GM21367 (cell line): ENCODE data around the gene RNF213.
"Not testable (repeated sequence)": the region's sequence is repeated elsewhere in the genome, so short reads cannot be mapped to it uniquely, and the experiment has no call there.

ENCODE experiments used
- ATAC-seq: cut with Tn5 transposase; IDR thresholded peaks from one replicate; pipeline ENCODE4 v1.9.1; 2021; ENCODE audit not compliant: unreplicated experiment

The RNF213 gene

DNA sequence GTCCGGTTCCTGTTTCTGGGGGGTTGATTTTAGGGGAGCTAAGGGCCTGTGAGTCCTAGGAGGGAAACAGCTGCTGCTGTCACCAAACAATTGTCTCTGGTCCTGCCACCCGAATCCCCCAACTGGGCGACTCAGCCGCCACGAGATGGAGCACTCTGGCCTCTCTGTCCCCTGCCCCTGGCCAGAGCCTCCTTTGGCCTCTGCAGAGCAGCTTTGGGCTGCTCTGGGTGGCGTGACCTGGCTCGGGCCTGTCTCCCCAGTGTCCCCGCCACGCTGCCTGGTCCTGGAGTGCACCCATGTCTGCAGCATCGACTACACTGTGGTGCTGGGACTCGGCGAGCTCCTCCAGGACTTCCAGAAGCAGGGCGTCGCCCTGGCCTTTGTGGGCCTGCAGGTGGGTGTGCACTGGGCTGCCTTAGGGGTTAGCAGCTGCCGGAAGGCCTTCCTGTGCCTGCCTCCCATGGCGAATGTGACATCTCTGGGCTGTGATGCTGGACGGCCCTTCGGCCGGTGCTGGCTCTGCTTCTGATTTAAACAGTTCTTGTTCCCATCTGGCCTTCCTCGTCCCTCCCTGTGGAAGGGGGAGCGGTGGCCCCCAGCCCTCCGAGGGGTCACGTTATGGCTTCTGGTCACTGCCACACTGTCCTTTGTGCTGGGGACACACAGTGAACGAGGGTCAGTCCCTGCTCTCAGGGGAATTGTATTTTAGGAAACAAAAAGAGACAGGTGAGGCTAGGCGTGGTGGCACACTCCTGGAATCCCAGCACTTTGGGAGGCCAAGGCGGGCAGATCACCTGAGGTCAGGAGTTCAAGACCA is 11.6 kb upstream of the RNF213 start:
- no peak for ATAC-seq

DNA sequence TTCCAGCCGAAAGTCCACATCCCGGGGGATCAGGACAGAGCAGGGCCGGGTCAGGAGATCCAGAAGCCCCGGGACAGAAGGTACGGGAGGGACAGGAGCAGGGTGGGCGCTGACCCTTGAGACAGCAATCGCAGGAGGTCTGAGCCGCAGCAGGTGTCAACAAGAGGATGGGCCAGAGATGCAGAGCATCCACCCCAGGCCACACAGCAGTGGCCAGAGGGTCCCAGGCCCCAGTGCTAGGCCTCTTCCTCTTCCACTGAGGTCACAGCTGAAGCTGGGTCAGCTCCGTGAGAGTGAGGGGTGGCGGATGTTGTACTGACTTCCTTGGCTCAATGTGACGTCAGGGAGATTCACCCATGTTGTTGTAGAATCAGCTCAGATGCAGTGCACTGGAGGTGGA is 8.7 kb upstream of the RNF213 start:
- ATAC-seq = no peak

DNA sequence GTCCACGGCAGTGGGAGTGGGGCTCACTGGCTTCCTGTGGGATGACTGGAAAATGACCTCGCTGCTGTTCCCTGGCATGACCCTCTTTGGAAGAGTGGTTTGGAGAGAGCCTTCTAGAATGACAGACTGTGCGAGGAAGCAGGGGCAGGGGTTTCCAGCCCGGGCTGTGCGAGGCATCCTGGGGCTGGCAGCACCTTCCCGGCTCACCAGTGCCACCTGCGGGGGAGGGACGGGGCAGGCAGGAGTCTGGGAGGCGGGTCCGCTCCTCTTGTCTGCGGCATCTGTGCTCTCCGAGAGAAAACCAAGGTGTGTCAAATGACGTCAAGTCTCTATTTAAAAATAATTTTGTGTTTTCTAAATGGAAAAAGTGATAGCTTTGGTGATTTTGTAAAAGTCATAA is 7.8 kb upstream of the RNF213 start:
- ATAC-seq = no peak

DNA sequence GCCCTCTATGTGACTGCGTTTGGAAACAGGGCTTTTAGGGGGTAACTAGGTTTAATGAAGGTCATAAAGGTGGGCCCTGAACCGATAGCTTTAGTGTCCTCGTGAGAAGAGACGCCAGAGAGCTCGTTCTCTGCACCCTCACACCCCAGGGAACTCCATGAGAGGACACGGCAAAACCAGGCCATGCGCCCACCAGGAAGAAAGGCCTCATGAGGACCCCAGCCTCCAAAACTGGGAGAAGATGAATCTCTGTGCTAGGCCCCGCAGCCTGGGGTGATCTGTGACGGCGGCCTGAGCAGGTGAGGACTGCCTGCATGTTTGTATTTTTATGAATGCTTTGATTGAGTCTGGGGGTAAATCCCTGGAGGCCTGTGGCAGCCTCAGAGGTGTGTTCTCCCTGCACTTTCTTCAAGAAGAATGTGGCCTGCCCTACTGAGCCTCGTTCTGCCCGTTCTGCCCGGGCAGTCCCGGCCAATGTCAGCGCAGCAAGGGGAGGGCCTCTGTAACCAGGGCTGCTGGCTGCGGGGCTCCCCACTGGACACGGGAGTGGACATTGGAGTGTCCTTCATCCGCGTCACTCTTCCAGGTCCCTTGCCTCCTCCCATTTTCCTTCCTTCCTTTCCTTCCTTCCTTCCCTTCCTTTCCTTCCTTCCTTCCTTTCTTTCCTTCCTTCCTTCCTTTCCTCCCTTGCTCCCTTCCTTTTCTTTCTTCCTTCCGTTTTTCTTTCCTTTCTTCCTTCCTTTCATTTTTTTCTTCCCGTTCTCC is 6.8 kb upstream of the RNF213 start:
- no peak for ATAC-seq

DNA sequence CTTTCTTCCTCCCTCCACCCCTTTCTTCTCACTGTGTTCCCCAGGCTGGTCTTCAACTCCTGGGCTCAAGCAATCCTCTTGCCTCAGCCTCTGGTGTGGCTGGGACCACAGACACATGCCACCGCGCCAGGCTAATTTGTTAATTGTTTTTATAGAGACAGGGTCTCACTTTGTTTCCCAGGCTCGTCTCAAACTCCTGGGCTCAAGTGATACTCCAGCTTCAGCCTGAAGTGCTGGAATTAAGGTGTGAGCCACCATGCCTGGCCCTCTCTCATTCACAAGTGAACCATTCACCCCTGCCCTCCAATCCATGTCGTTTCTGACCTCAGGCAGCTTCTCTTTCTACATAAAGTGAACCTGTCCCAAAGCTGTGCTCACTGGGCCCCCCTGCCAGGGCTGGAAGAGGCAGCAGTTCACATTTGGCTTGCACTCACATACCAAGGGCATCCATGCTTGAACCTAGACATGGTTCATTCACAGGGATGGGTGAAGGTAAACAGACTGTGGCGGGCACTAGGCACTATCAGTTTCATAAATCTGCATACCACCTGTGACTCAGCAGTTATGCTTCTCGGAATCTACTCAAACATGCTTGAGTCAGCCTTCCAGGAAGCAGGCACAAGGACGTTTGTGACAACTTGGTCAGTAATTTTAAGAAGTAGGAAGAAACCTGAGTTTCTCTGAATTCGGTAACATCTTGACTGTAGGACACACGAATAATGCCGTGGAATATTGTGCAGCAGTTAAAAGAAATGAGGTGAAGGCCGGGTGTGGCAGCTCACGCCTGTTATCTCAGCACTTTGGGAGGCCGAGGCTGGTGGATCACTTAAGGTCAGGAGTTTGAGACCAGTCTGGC is 6.0 kb upstream of the RNF213 start:
- ATAC-seq = peak; percentile 54

DNA sequence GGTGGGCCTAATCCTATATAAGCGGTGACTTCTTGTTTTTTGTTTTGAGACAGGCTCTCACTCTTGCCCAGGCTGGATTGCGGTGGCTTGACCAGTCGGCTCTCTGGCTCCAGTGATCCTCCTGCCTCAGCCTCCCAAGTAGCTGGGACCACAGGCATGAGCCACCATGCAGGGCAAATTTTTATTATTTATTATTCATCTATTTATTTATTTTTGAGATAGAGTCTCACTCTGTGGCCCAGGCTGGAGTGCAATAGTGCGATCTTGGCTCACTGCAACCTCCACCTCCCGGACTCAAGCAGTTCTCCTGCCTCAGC is 4.7 kb upstream of the RNF213 start:
- ATAC-seq = no peak

DNA sequence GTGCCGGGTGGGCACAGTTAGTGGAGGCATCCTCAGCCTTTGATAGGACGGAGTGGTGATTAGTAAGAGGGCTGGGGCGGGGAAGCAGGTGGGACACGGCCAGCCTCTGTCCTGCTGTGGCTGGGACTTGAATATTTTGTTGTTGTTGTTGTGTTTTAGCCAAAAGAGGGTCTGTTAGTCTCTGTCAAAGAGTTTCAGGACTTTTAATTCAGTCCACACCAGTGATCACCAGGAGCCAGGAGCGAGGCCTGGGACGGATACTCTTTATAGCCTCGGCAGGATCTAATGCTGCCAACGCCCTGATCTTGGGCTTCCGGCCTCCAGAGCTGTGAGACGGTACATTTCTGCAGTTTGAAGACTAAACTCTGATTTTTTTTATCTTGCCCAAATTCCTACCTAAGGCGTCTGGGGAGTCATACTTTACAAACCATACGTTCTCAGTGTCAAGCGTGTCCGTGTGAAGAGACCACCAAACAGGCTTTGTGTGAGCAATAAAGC is 2.9 kb upstream of the RNF213 start:
- no peak for ATAC-seq

DNA sequence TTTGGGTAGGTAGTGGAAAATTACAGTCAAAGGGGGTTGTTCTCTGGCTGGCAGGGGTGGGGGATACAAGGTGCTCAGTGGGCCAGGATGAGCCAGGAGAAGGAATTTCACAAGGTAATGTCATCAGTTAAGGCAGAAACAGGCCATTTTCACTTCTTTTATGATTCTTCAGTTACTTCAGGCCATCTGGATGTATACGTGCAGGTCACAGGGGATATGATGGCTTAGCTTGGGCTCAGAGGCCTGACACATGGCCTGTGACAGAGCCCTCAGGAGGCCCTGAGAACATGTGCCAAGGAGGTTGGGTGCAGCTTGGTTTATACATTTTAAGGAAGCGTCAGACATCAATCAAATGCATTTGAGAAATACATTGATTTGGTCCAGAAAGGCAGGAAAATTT is 2.4 kb upstream of the RNF213 start:
- not testable (repeated sequence) for ATAC-seq

DNA sequence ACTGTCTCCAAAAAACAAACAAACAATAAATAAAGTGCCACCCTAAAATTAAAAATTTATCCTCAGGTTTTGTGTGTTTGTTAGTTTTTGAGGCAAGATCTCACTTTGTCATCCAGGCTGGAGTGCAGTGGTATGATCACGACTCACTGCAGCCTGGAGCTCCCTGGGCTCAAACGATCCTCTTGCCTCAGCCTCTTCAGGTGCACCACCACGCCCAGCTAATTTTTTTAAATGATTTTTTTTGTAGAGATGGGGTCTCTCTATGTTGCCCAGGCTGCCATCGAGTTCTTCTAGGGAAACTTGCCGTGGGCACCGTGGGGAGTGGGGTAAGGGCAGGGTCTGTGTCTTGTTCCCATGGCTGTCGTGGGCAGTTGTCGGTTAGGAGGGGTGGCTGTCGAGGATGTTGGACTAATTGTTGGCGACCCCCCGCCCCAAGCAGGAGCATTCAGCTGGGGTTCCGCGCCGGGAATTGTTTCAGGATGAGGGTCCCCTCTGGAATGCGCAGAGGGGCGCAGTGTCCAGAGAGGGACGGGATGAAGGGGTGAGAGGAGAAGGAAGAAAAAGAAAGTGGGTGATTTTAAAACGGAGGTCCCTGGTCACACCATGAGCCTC is 1.1 kb upstream of the RNF213 start:
- ATAC-seq = no peak

DNA sequence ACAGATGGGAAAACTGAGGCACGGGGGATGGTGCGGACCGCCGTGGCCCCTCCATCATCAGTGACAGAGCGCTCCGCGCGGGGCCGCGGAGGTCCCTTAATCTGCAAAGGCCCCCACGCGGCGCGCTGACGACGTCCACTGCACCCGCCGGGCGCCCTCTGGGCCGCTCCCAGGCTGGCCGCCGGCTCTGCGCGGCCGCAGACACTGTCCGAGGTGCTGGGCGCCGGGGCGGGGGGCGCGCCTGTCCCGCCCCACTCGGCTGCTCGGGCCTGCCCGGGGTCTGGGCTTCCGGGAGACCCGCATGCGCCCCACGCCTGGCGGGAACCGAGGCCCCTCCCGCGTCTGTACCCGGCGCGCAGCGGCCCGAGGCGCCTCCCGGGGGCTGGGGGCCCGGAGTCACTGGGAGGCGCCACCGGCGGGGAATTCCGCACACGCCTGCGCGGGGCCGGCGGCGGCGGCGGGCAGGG is 550 bp upstream of the RNF213 start:
- ATAC-seq = no peak

DNA sequence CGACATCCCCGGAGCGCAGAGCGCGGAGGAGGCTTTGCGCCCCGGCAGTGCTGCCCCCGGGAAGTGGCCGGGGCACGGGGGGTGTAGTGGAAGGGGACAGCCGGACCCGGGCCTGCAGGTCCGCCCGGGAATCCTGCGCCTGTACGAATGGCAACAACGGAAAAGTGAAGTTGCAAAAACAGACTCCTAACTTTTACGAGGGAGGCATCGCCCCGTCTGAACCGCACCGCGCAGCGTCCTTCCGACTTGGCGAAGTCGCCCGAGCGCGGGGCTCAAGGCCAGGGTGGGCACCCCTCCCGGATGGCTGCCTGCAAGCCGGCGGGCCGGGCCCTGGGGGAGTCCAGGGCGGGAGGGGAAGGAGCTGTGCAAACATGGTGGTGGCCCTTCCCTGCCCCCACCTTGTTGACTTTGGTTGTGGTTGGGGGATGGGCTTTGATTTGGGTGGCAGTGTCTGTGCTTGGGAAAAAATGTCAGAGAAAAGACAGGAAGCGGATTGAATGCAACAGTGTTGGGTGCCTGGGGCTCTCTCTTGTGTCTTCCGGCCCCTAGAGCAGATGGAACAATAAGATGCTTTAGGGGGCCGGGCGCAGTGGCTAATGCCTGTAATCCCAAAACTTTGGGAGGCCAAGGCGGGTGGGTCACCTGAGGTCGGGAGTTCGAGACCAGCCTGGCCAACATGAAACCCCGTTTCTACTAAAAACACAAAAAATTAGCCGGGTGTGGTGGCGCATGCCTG is 675 bp downstream of the RNF213 start:
- no peak for ATAC-seq

DNA sequence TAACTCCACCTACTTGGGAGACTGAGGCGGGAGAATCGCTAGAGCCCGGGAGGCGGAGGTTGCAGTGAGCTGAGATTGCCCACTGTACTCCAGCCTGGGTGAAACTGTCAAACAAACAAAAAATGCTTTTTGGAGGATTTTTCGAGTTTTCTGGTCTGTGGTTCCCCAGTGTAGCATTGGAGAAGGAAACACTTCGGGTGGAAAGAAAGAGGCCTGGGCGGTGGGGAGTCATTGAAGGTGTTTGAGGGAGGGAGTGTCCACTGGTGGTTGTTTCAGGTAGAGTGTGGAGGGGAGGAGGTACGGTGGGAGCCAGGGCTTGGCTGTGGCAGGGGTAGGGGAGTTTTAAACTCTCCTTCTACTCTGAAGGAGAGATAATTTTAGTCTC is 1.2 kb downstream of the RNF213 start:
- ATAC-seq = no peak

DNA sequence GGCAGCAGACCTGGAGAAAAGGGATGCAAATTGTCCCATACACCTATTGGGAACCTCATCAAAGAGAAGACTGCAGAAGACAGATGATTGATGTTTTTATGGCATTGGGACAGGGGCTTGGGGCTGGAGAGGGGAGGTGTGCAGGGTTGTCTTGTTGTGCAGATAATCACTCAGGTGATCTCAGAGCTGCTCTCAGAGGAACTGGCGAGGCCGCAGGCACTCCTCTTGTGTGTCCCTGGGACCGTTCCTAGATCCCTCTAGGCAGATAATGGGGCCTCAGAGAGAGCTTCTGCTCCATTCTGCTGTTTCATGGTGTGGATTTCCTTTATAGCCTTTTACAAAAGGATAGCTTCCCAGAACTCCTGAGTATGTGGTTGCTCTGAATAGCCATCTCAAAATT is 1.6 kb downstream of the RNF213 start:
- ATAC-seq = no peak

DNA sequence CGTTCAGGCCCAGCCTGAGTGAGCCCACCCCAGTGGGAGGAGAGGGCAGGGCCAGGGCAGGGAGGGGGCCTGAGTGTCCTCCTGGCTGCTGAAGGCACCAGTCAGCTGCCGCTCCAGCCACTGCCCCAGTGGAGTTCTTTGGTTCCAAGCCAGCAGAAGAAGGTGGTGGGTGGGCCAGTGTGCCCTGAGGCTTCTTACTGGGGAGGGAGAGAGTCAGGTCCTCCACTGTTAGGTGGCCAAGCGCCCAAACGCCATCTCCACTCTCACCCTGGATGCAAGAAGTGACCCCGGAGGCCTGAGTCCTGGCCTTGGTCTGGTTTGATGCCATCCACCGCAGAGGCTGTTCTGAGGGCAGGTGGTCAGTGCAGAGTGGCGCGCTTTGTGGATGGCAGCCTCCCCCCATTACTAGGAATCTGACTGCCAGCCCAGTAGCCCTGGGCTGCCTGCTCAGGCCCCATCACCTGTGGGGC is 2.2 kb downstream of the RNF213 start:
- ATAC-seq = no peak

DNA sequence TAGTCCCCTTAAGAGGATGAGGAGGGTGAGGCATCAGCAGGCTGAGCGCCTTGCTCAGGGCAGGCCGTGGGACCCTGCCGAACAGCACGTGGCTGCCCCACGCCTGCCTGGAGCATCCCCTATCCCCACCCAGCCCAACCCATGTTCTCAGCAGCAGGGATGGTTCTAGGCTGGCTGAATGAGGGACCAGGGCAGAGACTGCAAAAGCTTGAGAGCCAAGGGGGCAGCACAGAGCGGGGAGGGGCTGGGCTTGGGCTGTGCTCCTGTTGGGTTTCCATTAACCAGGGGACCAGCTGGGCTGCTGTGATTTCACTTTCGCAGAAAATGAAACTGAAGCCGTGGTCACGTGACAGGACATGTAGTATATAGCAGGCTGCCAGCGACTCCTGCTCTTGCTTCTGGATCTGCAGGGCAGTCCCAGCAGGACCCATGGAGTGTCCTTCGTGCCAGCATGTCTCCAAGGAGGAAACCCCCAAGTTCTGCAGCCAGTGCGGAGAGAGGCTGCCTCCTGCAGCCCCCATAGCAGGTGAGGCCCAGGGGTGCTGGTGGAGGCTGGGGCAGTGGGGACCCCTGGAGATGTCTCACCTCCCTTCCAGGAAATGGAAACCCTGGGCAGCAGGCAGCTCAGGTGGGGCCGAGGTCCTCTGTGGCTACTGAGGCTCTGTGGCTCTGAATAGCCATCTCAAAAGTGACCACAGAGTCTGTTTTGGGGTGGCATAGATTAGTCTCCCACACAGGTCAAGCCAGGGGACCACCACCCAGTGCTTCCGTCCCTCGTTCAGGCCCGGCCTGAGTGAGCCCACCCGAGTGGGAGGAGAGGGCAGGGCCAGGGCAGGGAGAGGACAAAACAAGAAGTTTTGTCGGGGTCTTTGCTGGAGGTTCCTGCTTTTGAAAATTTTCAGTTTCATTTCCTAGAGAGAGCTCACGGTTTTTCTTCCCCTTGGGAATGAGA is 2.9 kb downstream of the RNF213 start:
- ATAC-seq = peak; percentile 39

DNA sequence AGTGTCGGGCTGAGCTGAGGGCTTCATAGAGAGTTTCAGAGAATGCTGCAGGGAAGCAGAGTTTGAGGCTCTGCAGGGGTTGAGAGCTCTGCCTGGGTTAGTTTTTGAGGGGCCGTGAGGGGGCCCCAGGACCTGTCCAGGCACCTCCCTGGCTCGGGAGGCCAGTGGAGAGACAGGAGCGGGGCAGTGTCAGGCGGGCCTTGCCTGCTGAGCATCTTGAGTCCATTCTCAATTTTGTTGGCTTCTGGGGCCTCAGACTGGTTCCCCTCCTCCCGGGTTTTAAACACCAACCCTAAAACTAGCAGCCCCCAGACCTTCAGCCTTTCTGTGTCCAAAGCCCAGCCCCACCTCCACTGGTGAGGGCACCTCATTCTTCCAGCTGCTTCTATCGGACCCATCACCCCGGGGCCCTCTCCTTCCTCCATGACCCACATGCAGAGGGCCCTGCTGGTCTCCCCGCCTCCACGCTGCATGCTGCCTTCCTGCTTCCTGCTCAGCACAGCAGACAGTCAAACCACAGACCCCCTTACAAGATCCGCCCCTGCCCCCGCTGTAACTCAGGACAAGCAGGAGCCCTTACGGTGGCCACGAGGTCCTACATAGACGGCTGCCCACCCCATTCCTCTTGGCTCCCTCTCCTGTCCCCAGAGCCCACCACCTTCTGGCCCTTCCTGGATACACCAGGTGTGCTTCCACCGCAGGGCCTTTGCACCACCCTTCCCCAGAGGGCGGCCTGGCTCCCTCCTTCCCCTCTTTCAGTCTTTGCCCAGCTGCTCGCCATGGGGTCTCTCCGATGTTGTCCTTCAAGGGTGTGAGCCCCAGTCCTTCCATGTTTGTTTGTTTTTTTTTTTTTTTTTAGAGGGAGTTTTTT is 3.8 kb downstream of the RNF213 start:
- no peak for ATAC-seq

DNA sequence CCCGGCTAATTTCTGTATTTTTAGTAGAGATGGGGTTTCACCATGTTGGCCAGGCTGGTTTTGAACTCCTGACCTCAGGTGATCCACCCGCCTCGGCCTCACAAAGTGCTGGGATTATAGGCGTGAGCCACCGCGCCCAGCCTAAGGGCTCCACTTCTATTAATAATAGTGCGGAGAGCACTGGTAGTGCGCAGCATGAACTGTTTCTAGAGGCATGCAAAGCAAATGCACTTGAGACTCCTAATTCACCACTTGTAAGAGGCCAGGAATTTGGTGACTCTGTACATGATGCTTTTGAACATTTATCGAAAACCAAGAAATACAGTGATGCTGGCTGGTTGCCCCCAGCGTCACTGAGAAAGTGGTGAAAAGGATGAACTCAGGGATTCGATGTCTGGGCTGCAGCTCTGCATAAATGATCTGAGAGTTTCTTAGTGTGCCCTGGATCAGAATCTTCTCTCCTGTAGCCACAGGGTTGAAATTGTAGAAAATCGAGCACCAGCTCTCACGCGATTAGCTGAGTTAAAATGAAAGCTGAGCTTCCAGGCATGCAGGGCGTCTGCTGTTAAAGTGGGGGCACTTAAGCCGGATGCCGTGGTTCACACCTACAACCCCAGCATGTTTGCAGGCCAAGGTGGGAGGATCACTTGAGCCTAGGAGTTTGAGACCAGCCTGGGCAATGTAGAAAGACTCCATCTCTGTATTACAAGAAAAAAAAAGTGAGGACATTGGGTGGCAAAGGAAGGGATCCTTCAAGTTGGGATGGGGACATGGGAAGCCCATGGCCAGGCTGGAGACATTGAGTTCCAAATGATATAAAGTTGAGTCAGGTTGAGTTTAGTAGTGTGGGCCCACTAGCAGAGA is 4.8 kb downstream of the RNF213 start:
- ATAC-seq = no peak
